ENCODE measurements around the gene SBNO2.

- TF ChIP-seq ZFP3 (CRISPR knock-in tag; IDR thresholded peaks at IDR 0.05) (no peak), TOX (CRISPR knock-in tag; IDR thresholded peaks at IDR 0.05; ENCODE audit: borderline replicate concordance) (no peak), PPARA (CRISPR knock-in tag; IDR thresholded peaks at IDR 0.05; ENCODE audit: borderline replicate concordance) (no peak), CSDC2 (CRISPR knock-in tag; IDR thresholded peaks at IDR 0.05) (no peak), ZNF565 (CRISPR knock-in tag; conservative IDR thresholded peaks at IDR 0.05; ENCODE audit: low read depth) (no peak), TCF4 (CRISPR knock-in tag; IDR thresholded peaks at IDR 0.05; ENCODE audit: borderline replicate concordance) (no peak), SNAI2 (CRISPR knock-in tag; IDR thresholded peaks at IDR 0.05) (no peak), ARNTL (CRISPR knock-in tag; IDR thresholded peaks at IDR 0.05; ENCODE audit: borderline replicate concordance, low read depth) (no peak), GLIS3 (CRISPR knock-in tag; IDR thresholded peaks at IDR 0.05) (no peak), ZFP30 (CRISPR knock-in tag; IDR thresholded peaks at IDR 0.05) (no peak), ZNF8 (CRISPR knock-in tag; IDR thresholded peaks at IDR 0.05) (no peak), POU6F1 (CRISPR knock-in tag; IDR thresholded peaks at IDR 0.05; ENCODE audit: borderline replicate concordance, low read depth) (no peak)
- TF ChIP-seq, protein P1, sequence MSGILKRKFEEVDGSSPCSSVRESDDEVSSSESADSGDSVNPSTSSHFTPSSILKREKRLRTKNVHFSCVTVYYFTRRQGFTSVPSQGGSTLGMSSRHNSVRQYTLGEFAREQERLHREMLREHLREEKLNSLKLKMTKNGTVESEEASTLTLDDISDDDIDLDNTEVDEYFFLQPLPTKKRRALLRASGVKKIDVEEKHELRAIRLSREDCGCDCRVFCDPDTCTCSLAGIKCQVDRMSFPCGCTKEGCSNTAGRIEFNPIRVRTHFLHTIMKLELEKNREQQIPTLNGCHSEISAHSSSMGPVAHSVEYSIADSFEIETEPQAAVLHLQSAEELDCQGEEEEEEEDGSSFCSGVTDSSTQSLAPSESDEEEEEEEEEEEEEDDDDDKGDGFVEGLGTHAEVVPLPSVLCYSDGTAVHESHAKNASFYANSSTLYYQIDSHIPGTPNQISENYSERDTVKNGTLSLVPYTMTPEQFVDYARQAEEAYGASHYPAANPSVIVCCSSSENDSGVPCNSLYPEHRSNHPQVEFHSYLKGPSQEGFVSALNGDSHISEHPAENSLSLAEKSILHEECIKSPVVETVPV (CRISPR knock-in tag; IDR thresholded peaks at IDR 0.05), result no peak
Measured at GRCh38 chr19:1063909-1064660, 110.0 kb downstream of the SBNO2 start.
